ENCODE data around the gene EIPR1. TPM values are rescaled to one million over a fixed set of nuclear protein-coding genes. Genes with fewer than 3 reads are reported as not detected.

Gene EIPR1
- total RNA-seq, 4 donors from 2014 or later = 13.8 to 19.0 (median 15.3) TPM

DNA sequence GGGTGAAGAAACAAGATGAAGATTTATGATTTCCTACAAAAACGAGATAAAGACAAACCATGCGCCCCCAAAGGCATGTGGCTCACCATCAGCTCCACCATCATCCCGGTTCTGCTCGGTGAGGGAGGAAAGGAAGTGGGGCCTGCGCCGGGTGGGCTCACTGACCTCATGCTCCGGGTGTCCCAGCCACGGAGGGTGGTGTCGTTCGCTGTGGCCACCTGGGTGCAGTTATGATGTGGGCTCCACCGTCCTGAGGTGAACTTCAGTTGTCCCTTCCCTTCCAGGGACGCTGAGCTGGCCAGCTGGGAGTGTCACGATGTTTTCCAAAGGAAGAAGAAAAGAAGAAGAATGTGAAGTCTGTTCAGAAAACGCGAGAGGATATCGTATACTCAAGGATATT, 180.9 kb downstream of the EIPR1 start:
- no peak for TF ChIP-seq EP300 (IDR thresholded peaks at IDR 0.05)
- no peak for TF ChIP-seq POLR2A (IDR thresholded peaks at IDR 0.05; ENCODE audit: low read depth)
- no peak for TF ChIP-seq CTCF (IDR thresholded peaks at IDR 0.05)
- no peak for TF ChIP-seq POLR2AphosphoS5 (IDR thresholded peaks at IDR 0.05)
- H3K27me3 ChIP-seq = no peaks in the 10 kb centered on the region
- intact Hi-C loops (cut with DNase I) = no loop called here
- no peaks in the 10 kb centered on the region for H3K9me3 ChIP-seq
- no peaks in the 10 kb centered on the region for H3K4me1 ChIP-seq
- 91% methylated on average over 16 of the region's 16 CpGs for WGBS
- H3K36me3 ChIP-seq = peaks cover 7 to 41% (median 33%) of the 10 kb centered on the region in 4 donors
- no peak overlapping the region for H3K4me3 ChIP-seq
- no peak overlapping the region for H3K27ac ChIP-seq (replicated peaks in 1 of 4)
- DNase-seq (ENCODE audit: extremely low spot score) = no peak

GRCh38 chr2:3195641-3196476, 181.8 kb downstream of the EIPR1 start:
- no peak for DNase-seq (ENCODE audit: extremely low spot score)
- 78% methylated on average over 21 of the region's 21 CpGs for WGBS
- intact Hi-C loops (cut with DNase I) = no loop called here
- H3K27ac ChIP-seq (replicated peaks in 1 of 4) = no peak overlapping the region
- H3K4me3 ChIP-seq = no peak overlapping the region
- no peaks in the 10 kb centered on the region for H3K9me3 ChIP-seq
- peaks cover 7 to 50% (median 39%) of the 10 kb centered on the region in 4 donors for H3K36me3 ChIP-seq
- TF ChIP-seq POLR2A (IDR thresholded peaks at IDR 0.05; ENCODE audit: low read depth) (no peak), EP300 (IDR thresholded peaks at IDR 0.05) (no peak), POLR2AphosphoS5 (IDR thresholded peaks at IDR 0.05) (no peak), CTCF (IDR thresholded peaks at IDR 0.05) (no peak)
- no peaks in the 10 kb centered on the region for H3K4me1 ChIP-seq
- no peaks in the 10 kb centered on the region for H3K27me3 ChIP-seq

DNA sequence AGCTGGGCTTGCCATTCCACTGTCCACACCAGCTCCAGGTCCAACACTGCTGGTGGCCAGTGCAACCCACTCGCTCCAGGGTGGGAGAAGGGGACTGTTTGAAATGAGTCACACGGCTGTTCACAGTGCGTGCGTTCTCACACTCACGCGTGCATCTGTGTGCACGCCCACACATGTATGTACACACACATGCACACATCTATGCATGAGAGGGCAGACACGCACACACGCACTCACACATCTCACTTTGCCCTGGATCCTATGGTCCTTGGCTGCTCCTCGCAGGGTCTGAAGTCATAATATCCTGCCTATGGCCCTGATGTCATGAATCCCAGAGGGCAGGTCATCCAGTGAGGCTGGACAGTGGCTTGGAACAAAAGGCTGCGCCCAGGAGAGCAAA, 182.8 kb downstream of the EIPR1 start:
- Histone ChIP-seq H3K27me3 (no peaks in the 10 kb centered on the region), H3K27ac (replicated peaks in 1 of 4) (no peak overlapping the region), H3K36me3 (peaks cover 7 to 60% (median 46%) of the 10 kb centered on the region in 4 donors), H3K4me1 (no peaks in the 10 kb centered on the region), H3K4me3 (no peak overlapping the region), H3K9me3 (no peaks in the 10 kb centered on the region)
- TF ChIP-seq EP300 (IDR thresholded peaks at IDR 0.05) (no peak), POLR2A (IDR thresholded peaks at IDR 0.05; ENCODE audit: low read depth) (no peak), CTCF (IDR thresholded peaks at IDR 0.05) (no peak), POLR2AphosphoS5 (IDR thresholded peaks at IDR 0.05) (no peak)
- 97% methylated on average over 11 of the region's 11 CpGs for WGBS
- DNase-seq (ENCODE audit: extremely low spot score) = no peak
- intact Hi-C loops (cut with DNase I) = no loop called here

DNA sequence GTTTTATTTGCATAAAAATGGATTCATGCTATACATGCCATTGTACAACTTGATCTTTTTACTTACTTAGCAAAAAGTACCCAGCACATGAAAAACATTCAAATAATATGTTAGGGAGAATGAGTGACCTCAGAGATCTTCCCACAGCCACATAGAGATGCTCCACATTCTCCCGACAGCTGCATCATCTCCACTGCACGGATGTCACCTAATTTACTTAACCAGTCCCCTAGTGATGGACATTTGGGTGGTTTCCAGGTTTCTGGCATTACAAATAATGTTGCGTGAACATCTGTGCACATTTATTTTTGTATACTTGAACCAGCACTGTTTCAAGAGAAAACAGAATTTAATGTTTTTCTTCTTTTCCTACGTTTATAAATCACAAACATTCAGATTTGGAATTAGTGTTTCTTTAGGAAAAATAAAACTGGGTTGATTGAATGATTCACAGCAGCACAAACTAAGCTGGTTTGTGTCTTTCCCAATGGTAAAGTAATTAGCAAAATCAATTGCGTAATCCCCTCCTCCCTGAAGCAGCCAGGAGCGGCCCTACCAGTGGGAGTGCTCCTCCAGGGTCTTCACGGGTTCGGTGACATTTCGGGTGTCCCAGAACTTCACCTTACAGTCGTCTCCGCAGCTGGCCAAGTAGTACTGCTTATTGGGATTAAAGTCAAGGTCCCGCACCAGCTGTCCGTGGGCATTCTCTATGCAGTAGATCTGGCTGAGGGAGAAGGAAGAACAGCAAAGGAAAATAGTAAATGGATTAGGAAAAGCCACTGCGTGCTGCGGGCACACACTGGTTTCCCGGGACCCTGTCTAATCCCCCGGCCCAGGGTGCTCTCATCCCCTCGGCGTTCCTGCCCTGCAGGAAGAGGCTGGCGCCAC, 183.9 kb downstream of the EIPR1 start:
- no peak overlapping the region for H3K27ac ChIP-seq (replicated peaks in 1 of 4)
- no peaks in the 10 kb centered on the region for H3K9me3 ChIP-seq
- no peaks in the 10 kb centered on the region for H3K4me1 ChIP-seq
- no peaks in the 10 kb centered on the region for H3K27me3 ChIP-seq
- peaks cover 13 to 71% (median 52%) of the 10 kb centered on the region in 4 donors for H3K36me3 ChIP-seq
- DNase-seq (ENCODE audit: extremely low spot score) = no peak
- H3K4me3 ChIP-seq = no peak overlapping the region
- intact Hi-C loops (cut with DNase I) = no loop called here
- TF ChIP-seq EP300 (IDR thresholded peaks at IDR 0.05) (no peak), POLR2A (IDR thresholded peaks at IDR 0.05; ENCODE audit: low read depth) (no peak), POLR2AphosphoS5 (IDR thresholded peaks at IDR 0.05) (no peak), CTCF (IDR thresholded peaks at IDR 0.05) (no peak)
- WGBS = 78% methylated on average over 20 of the region's 20 CpGs

Measured in esophagus muscularis mucosa (tissue), 4 donors.